Neural cell (in vitro differentiated cells): ENCODE measurements around the gene SEMA3B.

Source experiments
- CTCF ChIP-seq: fragments of 450-650 bp; IDR thresholded peaks from 2 replicates; pipeline ENCODE4 v1.5.1; 2014; ENCODE audit warnings: antibody characterized with exemption, mild to moderate bottlenecking, moderate library complexity; ENCODE audit not compliant: poor library complexity, severe bottlenecking
- EP300 ChIP-seq: fragments of 450-650 bp; conservative IDR thresholded peaks from 2 replicates; pipeline ENCODE4 v1.6.1; 2014; ENCODE audit warnings: antibody characterized with exemption, mild to moderate bottlenecking, moderate library complexity; ENCODE audit not compliant: poor library complexity, severe bottlenecking
- EZH2 ChIP-seq: fragments of 200-600, 300-800 bp; shearing (Covaris generic), sonication (generic); IDR thresholded peaks from 2 replicates; pipeline ENCODE4 v1.6.1; 2014; ENCODE audit warnings: antibody characterized with exemption, low read length, borderline replicate concordance, mild to moderate bottlenecking; ENCODE audit not compliant: insufficient read depth, poor library complexity, severe bottlenecking
- TF ChIP-seq, protein P1 (sequence below): IDR thresholded peaks from 2 replicates; pipeline ENCODE4 v1.6.1; 2012; ENCODE audit warnings: borderline replicate concordance

DNA sequence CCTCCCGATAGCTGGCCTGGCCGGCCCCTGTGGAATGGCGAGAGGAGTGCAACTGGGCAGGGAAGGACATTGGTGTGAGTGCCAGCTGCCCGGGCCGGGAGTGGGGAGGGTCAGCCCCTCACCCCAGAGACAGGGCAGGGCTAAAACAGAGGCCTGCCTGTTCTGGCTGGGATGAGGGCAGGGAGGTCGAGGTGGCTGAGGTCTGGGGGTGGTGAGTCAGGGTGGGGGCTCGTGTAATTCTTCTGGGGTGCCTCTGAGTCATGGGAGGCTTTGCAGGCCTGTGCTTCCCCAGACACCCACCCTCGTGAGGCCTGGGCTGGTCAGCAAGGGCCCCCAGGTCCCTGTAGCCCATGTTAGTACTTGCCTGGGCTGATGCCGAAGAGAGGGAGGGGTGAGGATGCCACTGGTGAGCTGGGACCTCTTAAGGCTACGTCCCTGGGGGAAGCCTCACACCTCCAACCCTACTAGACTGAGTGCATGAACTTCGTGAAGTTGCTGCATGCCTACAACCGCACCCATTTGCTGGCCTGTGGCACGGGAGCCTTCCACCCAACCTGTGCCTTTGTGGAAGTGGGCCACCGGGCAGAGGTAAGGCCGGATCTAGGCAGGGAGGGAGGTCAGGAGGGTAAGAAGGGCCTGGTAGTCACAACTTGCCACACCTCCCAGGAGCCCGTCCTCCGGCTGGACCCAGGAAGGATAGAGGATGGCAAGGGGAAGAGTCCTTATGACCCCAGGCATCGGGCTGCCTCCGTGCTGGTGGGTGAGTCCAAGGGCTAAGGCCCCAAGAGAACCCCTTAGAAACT, 1.7 kb downstream of the SEMA3B start:
- TF ChIP-seq CTCF = no peak
- TF ChIP-seq, protein P1, sequence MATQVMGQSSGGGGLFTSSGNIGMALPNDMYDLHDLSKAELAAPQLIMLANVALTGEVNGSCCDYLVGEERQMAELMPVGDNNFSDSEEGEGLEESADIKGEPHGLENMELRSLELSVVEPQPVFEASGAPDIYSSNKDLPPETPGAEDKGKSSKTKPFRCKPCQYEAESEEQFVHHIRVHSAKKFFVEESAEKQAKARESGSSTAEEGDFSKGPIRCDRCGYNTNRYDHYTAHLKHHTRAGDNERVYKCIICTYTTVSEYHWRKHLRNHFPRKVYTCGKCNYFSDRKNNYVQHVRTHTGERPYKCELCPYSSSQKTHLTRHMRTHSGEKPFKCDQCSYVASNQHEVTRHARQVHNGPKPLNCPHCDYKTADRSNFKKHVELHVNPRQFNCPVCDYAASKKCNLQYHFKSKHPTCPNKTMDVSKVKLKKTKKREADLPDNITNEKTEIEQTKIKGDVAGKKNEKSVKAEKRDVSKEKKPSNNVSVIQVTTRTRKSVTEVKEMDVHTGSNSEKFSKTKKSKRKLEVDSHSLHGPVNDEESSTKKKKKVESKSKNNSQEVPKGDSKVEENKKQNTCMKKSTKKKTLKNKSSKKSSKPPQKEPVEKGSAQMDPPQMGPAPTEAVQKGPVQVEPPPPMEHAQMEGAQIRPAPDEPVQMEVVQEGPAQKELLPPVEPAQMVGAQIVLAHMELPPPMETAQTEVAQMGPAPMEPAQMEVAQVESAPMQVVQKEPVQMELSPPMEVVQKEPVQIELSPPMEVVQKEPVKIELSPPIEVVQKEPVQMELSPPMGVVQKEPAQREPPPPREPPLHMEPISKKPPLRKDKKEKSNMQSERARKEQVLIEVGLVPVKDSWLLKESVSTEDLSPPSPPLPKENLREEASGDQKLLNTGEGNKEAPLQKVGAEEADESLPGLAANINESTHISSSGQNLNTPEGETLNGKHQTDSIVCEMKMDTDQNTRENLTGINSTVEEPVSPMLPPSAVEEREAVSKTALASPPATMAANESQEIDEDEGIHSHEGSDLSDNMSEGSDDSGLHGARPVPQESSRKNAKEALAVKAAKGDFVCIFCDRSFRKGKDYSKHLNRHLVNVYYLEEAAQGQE = no peak
- TF ChIP-seq EP300 = no peak
- TF ChIP-seq EZH2 = no peak
